ENCODE results near the gene PJA2.

PJA2 gene

GRCh38 chr5:109315245-109315644 lies 94.5 kb downstream of the PJA2 start:
- Histone ChIP-seq H3K27me3 (ENCODE audit: control insufficient read depth in 3 of 3, insufficient read depth in 3 of 3, low read depth in 1 of 3, low read length in 3 of 3) (no peaks in the 10 kb centered on the region), H4K91ac (ENCODE audit: low read depth, low read length, poor library complexity) (no peak overlapping the region), H3K4me2 (ENCODE audit: insufficient read depth, low read length, poor library complexity, severe bottlenecking) (no peak overlapping the region), H2BK120ac (ENCODE audit: low read depth, low read length) (no peak overlapping the region), H3K4me1 (ENCODE audit: control insufficient read depth in 2 of 2, insufficient read depth in 1 of 2, low read depth in 1 of 2, low read length in 2 of 2) (peaks cover 0 to 6% of the 10 kb centered on the region in 2 donors), H3K4me3 (ENCODE audit: low read length in 2 of 2) (no peak overlapping the region), H4K8ac (ENCODE audit: low read depth, low read length) (no peak overlapping the region), H3K18ac (ENCODE audit: low read length) (no peak overlapping the region), H3K27ac (replicated peaks; ENCODE audit: low read length) (no peak overlapping the region), H3K4ac (ENCODE audit: low read length) (no peak overlapping the region), H2AK5ac (ENCODE audit: low read depth, low read length) (no peak overlapping the region), H3K23ac (ENCODE audit: low read depth, low read length, poor library complexity) (no peak overlapping the region), H3K9ac (ENCODE audit: low read depth, low read length, poor library complexity) (no peak overlapping the region), H3K79me1 (ENCODE audit: low read depth, low read length) (no peaks in the 10 kb centered on the region), H2AFZ (ENCODE audit: low read length) (no peak overlapping the region), H2BK12ac (ENCODE audit: low read length) (no peak overlapping the region), H3K14ac (ENCODE audit: low read length) (no peak overlapping the region), H2BK5ac (ENCODE audit: low read length) (no peak overlapping the region), H2BK15ac (ENCODE audit: low read length) (no peak overlapping the region), H3K9me3 (replicated peaks in 1 of 2; ENCODE audit: control insufficient read depth in 2 of 2, insufficient read depth in 1 of 2, low read depth in 1 of 2, low read length in 2 of 2) (no peaks in the 10 kb centered on the region), H3K36me3 (replicated peaks in 1 of 2; ENCODE audit: control insufficient read depth in 2 of 2, insufficient read depth in 2 of 2, low read length in 2 of 2) (no peaks in the 10 kb centered on the region)
- no peak for DNase-seq (ENCODE audit: low spot score)
- WGBS, 2 donors (ENCODE audit: extremely low coverage in 2 of 2, insufficient read length in 2 of 2, insufficient replicate concordance in 1 of 2), result no CpG with 5 or more reads among the region's 1 CpG

- Histone ChIP-seq H3K27me3 (ENCODE audit: control insufficient read depth in 3 of 3, insufficient read depth in 3 of 3, low read depth in 1 of 3, low read length in 3 of 3) (no peaks in the 10 kb centered on the region), H3K4me2 (ENCODE audit: insufficient read depth, low read length, poor library complexity, severe bottlenecking) (no peak overlapping the region), H3K9ac (ENCODE audit: low read depth, low read length, poor library complexity) (no peak overlapping the region), H3K23ac (ENCODE audit: low read depth, low read length, poor library complexity) (no peak overlapping the region), H2BK15ac (ENCODE audit: low read length) (no peak overlapping the region), H3K18ac (ENCODE audit: low read length) (no peak overlapping the region), H3K4me1 (ENCODE audit: control insufficient read depth in 2 of 2, insufficient read depth in 1 of 2, low read depth in 1 of 2, low read length in 2 of 2) (peaks cover 0 to 6% of the 10 kb centered on the region in 2 donors), H3K14ac (ENCODE audit: low read length) (no peak overlapping the region), H2BK5ac (ENCODE audit: low read length) (no peak overlapping the region), H3K79me1 (ENCODE audit: low read depth, low read length) (no peaks in the 10 kb centered on the region), H2AK5ac (ENCODE audit: low read depth, low read length) (no peak overlapping the region), H3K4ac (ENCODE audit: low read length) (no peak overlapping the region), H3K27ac (replicated peaks; ENCODE audit: low read length) (no peak overlapping the region), H4K8ac (ENCODE audit: low read depth, low read length) (no peak overlapping the region), H4K91ac (ENCODE audit: low read depth, low read length, poor library complexity) (no peak overlapping the region), H3K4me3 (ENCODE audit: low read length in 2 of 2) (no peak overlapping the region), H3K36me3 (replicated peaks in 1 of 2; ENCODE audit: control insufficient read depth in 2 of 2, insufficient read depth in 2 of 2, low read length in 2 of 2) (no peaks in the 10 kb centered on the region), H2BK12ac (ENCODE audit: low read length) (no peak overlapping the region), H2BK120ac (ENCODE audit: low read depth, low read length) (no peak overlapping the region), H2AFZ (ENCODE audit: low read length) (no peak overlapping the region), H3K9me3 (replicated peaks in 1 of 2; ENCODE audit: control insufficient read depth in 2 of 2, insufficient read depth in 1 of 2, low read depth in 1 of 2, low read length in 2 of 2) (no peaks in the 10 kb centered on the region)
- no peak for DNase-seq (ENCODE audit: low spot score)
- WGBS, 2 donors (ENCODE audit: extremely low coverage in 2 of 2, insufficient read length in 2 of 2, insufficient replicate concordance in 1 of 2), result no CpG with 5 or more reads among the region's 2 CpGs
Measured at GRCh38 chr5:109313127-109313526, 96.6 kb downstream of the PJA2 start.

GRCh38 chr5:109312695-109313094 lies 97.1 kb downstream of the PJA2 start:
- Histone ChIP-seq H4K8ac (ENCODE audit: low read depth, low read length) (no peak overlapping the region), H3K27ac (replicated peaks; ENCODE audit: low read length) (no peak overlapping the region), H2BK15ac (ENCODE audit: low read length) (no peak overlapping the region), H3K4me2 (ENCODE audit: insufficient read depth, low read length, poor library complexity, severe bottlenecking) (no peak overlapping the region), H2AFZ (ENCODE audit: low read length) (no peak overlapping the region), H3K79me1 (ENCODE audit: low read depth, low read length) (no peaks in the 10 kb centered on the region), H3K27me3 (ENCODE audit: control insufficient read depth in 3 of 3, insufficient read depth in 3 of 3, low read depth in 1 of 3, low read length in 3 of 3) (no peaks in the 10 kb centered on the region), H2BK12ac (ENCODE audit: low read length) (no peak overlapping the region), H2BK120ac (ENCODE audit: low read depth, low read length) (no peak overlapping the region), H2AK5ac (ENCODE audit: low read depth, low read length) (no peak overlapping the region), H4K91ac (ENCODE audit: low read depth, low read length, poor library complexity) (no peak overlapping the region), H3K18ac (ENCODE audit: low read length) (no peak overlapping the region), H3K23ac (ENCODE audit: low read depth, low read length, poor library complexity) (no peak overlapping the region), H3K4me3 (ENCODE audit: low read length in 2 of 2) (no peak overlapping the region), H3K36me3 (replicated peaks in 1 of 2; ENCODE audit: control insufficient read depth in 2 of 2, insufficient read depth in 2 of 2, low read length in 2 of 2) (no peaks in the 10 kb centered on the region), H3K9me3 (replicated peaks in 1 of 2; ENCODE audit: control insufficient read depth in 2 of 2, insufficient read depth in 1 of 2, low read depth in 1 of 2, low read length in 2 of 2) (no peaks in the 10 kb centered on the region), H3K14ac (ENCODE audit: low read length) (no peak overlapping the region), H3K4me1 (ENCODE audit: control insufficient read depth in 2 of 2, insufficient read depth in 1 of 2, low read depth in 1 of 2, low read length in 2 of 2) (peaks cover 0 to 6% of the 10 kb centered on the region in 2 donors), H3K9ac (ENCODE audit: low read depth, low read length, poor library complexity) (no peak overlapping the region), H3K4ac (ENCODE audit: low read length) (no peak overlapping the region), H2BK5ac (ENCODE audit: low read length) (no peak overlapping the region)
- DNase-seq (ENCODE audit: low spot score), result no peak
- WGBS, 2 donors (ENCODE audit: extremely low coverage in 2 of 2, insufficient read length in 2 of 2, insufficient replicate concordance in 1 of 2), result no CpG with 5 or more reads among the region's 2 CpGs

GRCh38 chr5:109310315-109310714 lies 99.5 kb downstream of the PJA2 start:
- no peak overlapping the region for H2AFZ ChIP-seq (ENCODE audit: low read length)
- H3K4me2 ChIP-seq (ENCODE audit: insufficient read depth, low read length, poor library complexity, severe bottlenecking), result no peak overlapping the region
- WGBS, 2 donors (ENCODE audit: extremely low coverage in 2 of 2, insufficient read length in 2 of 2, insufficient replicate concordance in 1 of 2), result no CpG with 5 or more reads among the region's 3 CpGs
- H3K23ac ChIP-seq (ENCODE audit: low read depth, low read length, poor library complexity), result no peak overlapping the region
- H3K36me3 ChIP-seq (replicated peaks in 1 of 2; ENCODE audit: control insufficient read depth in 2 of 2, insufficient read depth in 2 of 2, low read length in 2 of 2), result no peaks in the 10 kb centered on the region
- no peak overlapping the region for H3K4me3 ChIP-seq (ENCODE audit: low read length in 2 of 2)
- H3K9me3 ChIP-seq (replicated peaks in 1 of 2; ENCODE audit: control insufficient read depth in 2 of 2, insufficient read depth in 1 of 2, low read depth in 1 of 2, low read length in 2 of 2), result no peaks in the 10 kb centered on the region
- H2BK12ac ChIP-seq (ENCODE audit: low read length), result no peak overlapping the region
- no peak for DNase-seq (ENCODE audit: low spot score)
- no peak overlapping the region for H2AK5ac ChIP-seq (ENCODE audit: low read depth, low read length)
- H4K8ac ChIP-seq (ENCODE audit: low read depth, low read length), result no peak overlapping the region
- H2BK5ac ChIP-seq (ENCODE audit: low read length), result no peak overlapping the region
- no peaks in the 10 kb centered on the region for H3K27me3 ChIP-seq (ENCODE audit: control insufficient read depth in 3 of 3, insufficient read depth in 3 of 3, low read depth in 1 of 3, low read length in 3 of 3)
- H3K9ac ChIP-seq (ENCODE audit: low read depth, low read length, poor library complexity), result no peak overlapping the region
- H2BK120ac ChIP-seq (ENCODE audit: low read depth, low read length), result no peak overlapping the region
- no peak overlapping the region for H3K4ac ChIP-seq (ENCODE audit: low read length)
- H3K79me1 ChIP-seq (ENCODE audit: low read depth, low read length), result no peaks in the 10 kb centered on the region
- H2BK15ac ChIP-seq (ENCODE audit: low read length), result no peak overlapping the region
- H3K14ac ChIP-seq (ENCODE audit: low read length), result no peak overlapping the region
- H3K18ac ChIP-seq (ENCODE audit: low read length), result no peak overlapping the region
- peaks cover 0 to 6% of the 10 kb centered on the region in 2 donors for H3K4me1 ChIP-seq (ENCODE audit: control insufficient read depth in 2 of 2, insufficient read depth in 1 of 2, low read depth in 1 of 2, low read length in 2 of 2)
- H4K91ac ChIP-seq (ENCODE audit: low read depth, low read length, poor library complexity), result no peak overlapping the region
- no peak overlapping the region for H3K27ac ChIP-seq (replicated peaks; ENCODE audit: low read length)
